ENCODE measurements around the gene ACSM2B.
"Not testable (repeated sequence)": the region's sequence is repeated elsewhere in the genome, so short reads cannot be mapped to it uniquely, and the experiment has no call there.

GRCh38 chr16:20576145-20576544 is at the start of gene ACSM2B:
- not testable (repeated sequence) for TF ChIP-seq CTCF, POLR2A, EP300 (IDR thresholded peaks at IDR 0.05)
